Memory B cell (primary cell): Measurements from ENCODE around the gene LPP.

Experiments
- ATAC-seq: fragments of 150-1000 bp; cut with Tn5 transposase; 2 replicates; pipeline ENCODE4 v1.10.0; 2021; ENCODE audit warnings: low read depth, mild to moderate bottlenecking, moderate library complexity
- DNase-seq, 2 donors: peaks; one replicate each; pipeline ENCODE4 v3.0.0; 2022; ENCODE audit warnings: low spot score in 2 of 2
- H3K27ac Mint-ChIP-seq: one replicate; pipeline ENCODE4 v1.8.0; 2022; ENCODE audit warnings: mild to moderate bottlenecking, moderate library complexity, mixed read lengths
- H3K27me3 Mint-ChIP-seq: one replicate; pipeline ENCODE4 v1.8.0; 2022; ENCODE audit warnings: mixed read lengths
- H3K36me3 Mint-ChIP-seq: one replicate; pipeline ENCODE4 v1.8.0; 2022; ENCODE audit warnings: mild to moderate bottlenecking, mixed read lengths
- H3K4me1 Mint-ChIP-seq: one replicate; pipeline ENCODE4 v1.8.0; 2022; ENCODE audit warnings: mixed read lengths
- H3K4me3 Mint-ChIP-seq: one replicate; pipeline ENCODE4 v1.8.0; 2022; ENCODE audit warnings: mild to moderate bottlenecking, moderate library complexity, mixed read lengths
- H3K9me3 Mint-ChIP-seq: one replicate; pipeline ENCODE4 v1.8.0; 2022; ENCODE audit warnings: mixed read lengths

Gene LPP

GRCh38 chr3:188571531-188572095, 417.7 kb downstream of the LPP start:
- Mint-ChIP-seq H3K4me1 (peaks cover 12% of the 10 kb centered on the region), H3K9me3 (no peaks in the 10 kb centered on the region), H3K27me3 (no peaks in the 10 kb centered on the region), H3K36me3 (peaks cover 10% of the 10 kb centered on the region), H3K4me3 (no peak overlapping the region), H3K27ac (no peak overlapping the region)
- no peak for ATAC-seq
- no peak for DNase-seq

- DNase-seq (no peak), ATAC-seq (peak; percentile 78)
- Mint-ChIP-seq H3K27ac (peak overlapping the region; percentile 33), H3K4me1 (peaks cover 20% of the 10 kb centered on the region), H3K36me3 (peaks cover 10% of the 10 kb centered on the region), H3K9me3 (no peaks in the 10 kb centered on the region), H3K4me3 (peak overlapping the region; percentile 45), H3K27me3 (no peaks in the 10 kb centered on the region)
These were observed 419.5 kb downstream of the LPP start for GRCh38 chr3:188573291-188573940.

GRCh38 chr3:188573956-188574355, 420.0 kb downstream of the LPP start:
- Mint-ChIP-seq H3K36me3 (peaks cover 8% of the 10 kb centered on the region), H3K4me1 (peaks cover 20% of the 10 kb centered on the region), H3K9me3 (no peaks in the 10 kb centered on the region), H3K27me3 (no peaks in the 10 kb centered on the region), H3K4me3 (no peak overlapping the region), H3K27ac (peak overlapping the region; percentile 84)
- DNase-seq (no peak), ATAC-seq (no peak)

- Mint-ChIP-seq H3K27ac (peak overlapping the region; percentile 84), H3K9me3 (no peaks in the 10 kb centered on the region), H3K36me3 (peaks cover 8% of the 10 kb centered on the region), H3K4me3 (no peak overlapping the region), H3K4me1 (peaks cover 22% of the 10 kb centered on the region), H3K27me3 (no peaks in the 10 kb centered on the region)
- ATAC-seq = no peak
- DNase-seq = no peak
These were observed 420.9 kb downstream of the LPP start for GRCh38 chr3:188574885-188575284.

GRCh38 chr3:188575501-188575900, 421.5 kb downstream of the LPP start:
- ATAC-seq = no peak
- no peaks in the 10 kb centered on the region for H3K9me3 Mint-ChIP-seq
- H3K36me3 Mint-ChIP-seq = peaks cover 8% of the 10 kb centered on the region
- no peak overlapping the region for H3K4me3 Mint-ChIP-seq
- peaks cover 25% of the 10 kb centered on the region for H3K4me1 Mint-ChIP-seq
- DNase-seq = no peak
- H3K27me3 Mint-ChIP-seq = no peaks in the 10 kb centered on the region
- no peak overlapping the region for H3K27ac Mint-ChIP-seq

- Mint-ChIP-seq H3K36me3 (peaks cover 8% of the 10 kb centered on the region), H3K9me3 (no peaks in the 10 kb centered on the region), H3K27me3 (no peaks in the 10 kb centered on the region), H3K27ac (peak overlapping the region; percentile 25), H3K4me3 (no peak overlapping the region), H3K4me1 (peaks cover 32% of the 10 kb centered on the region)
- ATAC-seq = no peak
- no peak for DNase-seq
These were observed 423.6 kb downstream of the LPP start for GRCh38 chr3:188577539-188577938.

GRCh38 chr3:188578576-188579363, 424.8 kb downstream of the LPP start:
- Mint-ChIP-seq H3K27ac (peak overlapping the region; percentile 25), H3K27me3 (no peaks in the 10 kb centered on the region), H3K9me3 (no peaks in the 10 kb centered on the region), H3K4me1 (peaks cover 24% of the 10 kb centered on the region), H3K4me3 (no peak overlapping the region), H3K36me3 (peaks cover 8% of the 10 kb centered on the region)
- no peak for ATAC-seq
- no peak for DNase-seq

GRCh38 chr3:188580223-188580622, 426.3 kb downstream of the LPP start:
- Mint-ChIP-seq H3K27ac (no peak overlapping the region), H3K27me3 (no peaks in the 10 kb centered on the region), H3K4me1 (peaks cover 29% of the 10 kb centered on the region), H3K9me3 (no peaks in the 10 kb centered on the region), H3K36me3 (peaks cover 8% of the 10 kb centered on the region), H3K4me3 (no peak overlapping the region)
- no peak for ATAC-seq
- no peak for DNase-seq

GRCh38 chr3:188580659-188581058, 426.7 kb downstream of the LPP start:
- H3K27me3 Mint-ChIP-seq = no peaks in the 10 kb centered on the region
- H3K27ac Mint-ChIP-seq = peak overlapping the region; percentile 58
- DNase-seq (no peak), ATAC-seq (no peak)
- peaks cover 30% of the 10 kb centered on the region for H3K4me1 Mint-ChIP-seq
- H3K36me3 Mint-ChIP-seq = peaks cover 8% of the 10 kb centered on the region
- no peaks in the 10 kb centered on the region for H3K9me3 Mint-ChIP-seq
- H3K4me3 Mint-ChIP-seq = no peak overlapping the region

- Mint-ChIP-seq H3K4me1 (peaks cover 30% of the 10 kb centered on the region), H3K9me3 (no peaks in the 10 kb centered on the region), H3K27ac (peak overlapping the region; percentile 58), H3K4me3 (no peak overlapping the region), H3K27me3 (no peaks in the 10 kb centered on the region), H3K36me3 (peaks cover 3% of the 10 kb centered on the region)
- ATAC-seq = no peak
- no peak for DNase-seq
These were observed 427.4 kb downstream of the LPP start for GRCh38 chr3:188581365-188581764.

GRCh38 chr3:188581792-188582191, 427.8 kb downstream of the LPP start:
- no peaks in the 10 kb centered on the region for H3K36me3 Mint-ChIP-seq

GRCh38 chr3:188583341-188584161, 429.6 kb downstream of the LPP start:
- no peaks in the 10 kb centered on the region for H3K36me3 Mint-ChIP-seq
- H3K4me3 Mint-ChIP-seq = no peak overlapping the region
- H3K27me3 Mint-ChIP-seq = no peaks in the 10 kb centered on the region
- H3K27ac Mint-ChIP-seq = no peak overlapping the region
- H3K9me3 Mint-ChIP-seq = no peaks in the 10 kb centered on the region
- H3K4me1 Mint-ChIP-seq = peaks cover 24% of the 10 kb centered on the region
- DNase-seq = no peak
- ATAC-seq = peak; percentile 57

More at GRCh38 chr3:188581792-188582191, 427.8 kb downstream of the LPP start:
- Mint-ChIP-seq H3K9me3 (no peaks in the 10 kb centered on the region), H3K27ac (no peak overlapping the region), H3K27me3 (no peaks in the 10 kb centered on the region), H3K4me1 (peaks cover 30% of the 10 kb centered on the region), H3K4me3 (no peak overlapping the region)
- DNase-seq = no peak
- ATAC-seq = peak; percentile 70

GRCh38 chr3:188584162-188584529, 430.2 kb downstream of the LPP start:
- Mint-ChIP-seq H3K4me1 (peaks cover 22% of the 10 kb centered on the region), H3K36me3 (no peaks in the 10 kb centered on the region), H3K4me3 (no peak overlapping the region), H3K27me3 (no peaks in the 10 kb centered on the region), H3K9me3 (no peaks in the 10 kb centered on the region), H3K27ac (no peak overlapping the region)
- peak; percentile 17 for ATAC-seq
- DNase-seq = no peak
